Measurements from ENCODE around the gene CA10.

CA10 gene

GRCh38 chr17:52147872-52148271 is 10.6 kb downstream of the CA10 start:
- Histone ChIP-seq H3K27me3 (ENCODE audit: insufficient read depth, poor library complexity, severe bottlenecking) (peaks cover 3% of the 10 kb centered on the region), H3K27ac (replicated peaks) (no peak overlapping the region), H3K4me3 (replicated peaks; ENCODE audit: insufficient read depth, low read length) (no peak overlapping the region)
- TF ChIP-seq SPI1 (IDR thresholded peaks at IDR 0.05; ENCODE audit: borderline replicate concordance, low read depth) (peak; percentile 45; the same call in 1 of the 2 replicates), POLR2AphosphoS5 (IDR thresholded peaks at IDR 0.05; ENCODE audit: low read depth) (no peak), CTCF (IDR thresholded peaks at IDR 0.05; ENCODE audit: insufficient read depth, low read length) (no peak), GABPA (IDR thresholded peaks at IDR 0.05; ENCODE audit: low read depth) (no peak), REST (IDR thresholded peaks at IDR 0.05; ENCODE audit: insufficient replicate concordance, low read depth) (no peak)
- DNase-seq (ENCODE audit: low read depth in 1 of 2, low spot score in 1 of 2), result peak in 1 of 2 experiments; percentile 32

- TF ChIP-seq POLR2AphosphoS5 (IDR thresholded peaks at IDR 0.05; ENCODE audit: low read depth) (no peak), CTCF (IDR thresholded peaks at IDR 0.05; ENCODE audit: insufficient read depth, low read length) (no peak), REST (IDR thresholded peaks at IDR 0.05; ENCODE audit: insufficient replicate concordance, low read depth) (no peak), SPI1 (IDR thresholded peaks at IDR 0.05; ENCODE audit: borderline replicate concordance, low read depth) (no peak), GABPA (IDR thresholded peaks at IDR 0.05; ENCODE audit: low read depth) (no peak)
- Histone ChIP-seq H3K27ac (replicated peaks) (no peak overlapping the region), H3K27me3 (ENCODE audit: insufficient read depth, poor library complexity, severe bottlenecking) (peaks cover 3% of the 10 kb centered on the region), H3K4me3 (replicated peaks; ENCODE audit: insufficient read depth, low read length) (no peak overlapping the region)
- no peak for DNase-seq (ENCODE audit: low read depth in 1 of 2, low spot score in 1 of 2)
Observed at GRCh38 chr17:52147431-52147830, 11.1 kb downstream of the CA10 start.

GRCh38 chr17:52145476-52145875 is 13.0 kb downstream of the CA10 start:
- no peak overlapping the region for H3K27ac ChIP-seq (replicated peaks)

More at GRCh38 chr17:52145476-52145875, 13.0 kb downstream of the CA10 start:
- H3K27me3 ChIP-seq (ENCODE audit: insufficient read depth, poor library complexity, severe bottlenecking), result no peaks in the 10 kb centered on the region
- DNase-seq (ENCODE audit: low read depth in 1 of 2, low spot score in 1 of 2), result no peak
- H3K4me3 ChIP-seq (replicated peaks; ENCODE audit: insufficient read depth, low read length), result no peak overlapping the region
- TF ChIP-seq POLR2AphosphoS5 (IDR thresholded peaks at IDR 0.05; ENCODE audit: low read depth) (no peak), REST (IDR thresholded peaks at IDR 0.05; ENCODE audit: insufficient replicate concordance, low read depth) (no peak), CTCF (IDR thresholded peaks at IDR 0.05; ENCODE audit: insufficient read depth, low read length) (no peak), GABPA (IDR thresholded peaks at IDR 0.05; ENCODE audit: low read depth) (no peak), SPI1 (IDR thresholded peaks at IDR 0.05; ENCODE audit: borderline replicate concordance, low read depth) (no peak)

Measured in HL-60 (cell line).